Activated CD4-positive, alpha-beta T cell treated with anti-CD3 and anti-CD28 coated beads for 48 hours (primary cell): ENCODE measurements around the gene GAB1.

Experiments used
- DNase-seq: peaks from one replicate; pipeline ENCODE4 v3.0.0-alpha.2; 2020

The GAB1 gene

DNA sequence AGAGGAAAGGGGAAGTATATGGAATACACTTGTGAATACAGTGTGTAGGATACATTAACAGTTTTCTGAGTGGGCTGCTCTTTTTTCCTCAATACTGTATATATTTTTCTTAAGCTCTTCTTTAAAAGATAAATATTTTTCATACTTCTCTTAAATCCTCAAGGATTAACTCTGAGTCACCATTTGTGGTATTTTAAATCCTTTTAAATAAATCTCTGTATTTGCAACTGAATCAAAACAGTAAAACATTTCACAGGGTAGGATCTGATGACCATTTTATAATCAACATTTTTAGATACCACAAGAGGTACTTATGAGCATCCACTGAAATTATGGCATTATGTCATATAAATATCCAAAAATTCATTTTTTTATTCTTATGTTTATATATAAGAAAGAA lies 87.6 kb downstream of the GAB1 start:
- DNase-seq, result no peak

DNA sequence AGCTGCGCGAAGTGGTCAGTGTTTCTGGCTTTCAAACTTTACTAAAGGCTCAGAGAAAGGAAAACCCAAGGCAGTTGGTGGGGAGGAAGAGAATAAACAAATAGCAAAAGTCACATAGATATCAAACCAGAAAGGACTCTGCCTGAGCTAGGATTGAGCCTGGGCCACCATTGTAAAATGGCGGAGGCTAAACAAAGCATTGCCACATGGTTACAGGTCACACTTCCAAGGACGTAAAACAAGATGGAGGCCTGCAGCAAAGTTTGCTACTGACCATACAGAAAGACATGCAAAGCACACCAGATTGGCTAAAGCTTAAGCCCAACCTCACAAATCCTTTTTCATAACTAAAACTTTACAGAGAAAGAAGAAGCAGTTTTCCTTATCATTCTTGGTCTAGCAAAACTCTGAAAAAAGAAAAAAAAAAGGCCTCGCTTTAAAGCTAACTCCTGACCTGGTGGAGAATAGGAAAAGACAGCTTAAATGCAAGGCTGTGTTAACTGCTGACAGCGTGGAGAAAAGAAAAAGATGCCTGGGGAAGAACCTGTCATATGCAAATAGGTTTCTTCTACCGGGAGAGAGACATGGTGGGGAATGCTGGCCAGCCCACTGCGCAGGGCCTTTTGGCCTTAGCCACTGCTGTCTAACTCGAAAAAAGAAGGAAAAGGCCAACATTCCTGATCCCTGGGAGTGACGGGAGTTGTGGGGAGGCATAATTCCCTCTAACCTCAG lies 95.0 kb downstream of the GAB1 start:
- no peak for DNase-seq

DNA sequence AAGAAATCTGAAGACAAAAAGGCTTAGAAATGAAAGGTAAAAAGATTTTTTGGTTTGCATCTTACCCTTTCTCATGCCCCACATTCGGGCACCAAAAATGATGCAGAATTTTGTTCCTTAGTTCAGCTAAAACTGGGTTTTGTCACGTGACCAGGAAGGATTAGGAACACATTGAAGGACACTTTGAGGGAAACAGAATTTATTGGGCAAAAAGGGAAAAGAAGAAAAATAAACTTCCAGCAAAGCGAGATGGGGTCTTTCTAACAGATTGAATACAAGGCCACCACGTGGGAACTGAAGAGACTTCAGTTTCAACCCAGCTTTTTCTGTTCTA lies 95.5 kb downstream of the GAB1 start:
- DNase-seq, result no peak

DNA sequence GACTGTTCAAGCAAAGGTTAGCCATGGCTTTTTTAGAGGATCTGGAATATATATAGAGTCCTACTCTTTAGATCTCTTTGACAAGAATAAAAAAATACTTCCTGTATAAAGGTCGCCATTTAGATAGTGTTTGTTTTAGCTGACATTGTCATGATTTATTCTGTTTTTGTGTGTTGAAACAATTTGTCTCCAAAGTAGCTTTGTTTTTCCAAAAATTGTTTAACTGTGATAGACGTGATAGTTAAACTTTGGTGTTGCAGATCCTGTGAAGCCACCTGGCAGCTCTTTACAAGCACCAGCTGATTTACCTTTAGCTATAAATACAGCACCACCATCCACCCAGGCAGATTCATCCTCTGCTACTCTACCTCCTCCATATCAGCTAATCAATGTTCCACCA lies 96.6 kb downstream of the GAB1 start:
- no peak for DNase-seq

DNA sequence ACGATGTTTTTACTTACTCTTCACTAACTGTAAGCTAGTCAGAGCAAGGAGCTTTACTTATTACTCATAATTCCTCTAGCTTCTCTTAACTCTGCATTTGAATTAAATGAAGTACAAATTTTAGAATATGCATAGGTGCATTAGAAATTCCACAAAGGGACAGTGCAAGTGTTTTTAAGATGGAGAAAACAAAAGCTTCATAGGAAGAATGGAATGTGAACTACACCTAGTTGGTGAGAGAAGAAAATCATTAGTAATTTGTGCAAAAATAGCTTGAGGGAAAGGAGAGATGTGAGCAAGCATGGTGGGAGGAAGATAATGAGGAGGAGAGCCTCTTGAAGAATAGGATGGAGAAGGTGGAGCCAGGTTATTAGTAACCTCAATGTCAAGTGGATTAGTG lies 99.3 kb downstream of the GAB1 start:
- DNase-seq, result no peak

DNA sequence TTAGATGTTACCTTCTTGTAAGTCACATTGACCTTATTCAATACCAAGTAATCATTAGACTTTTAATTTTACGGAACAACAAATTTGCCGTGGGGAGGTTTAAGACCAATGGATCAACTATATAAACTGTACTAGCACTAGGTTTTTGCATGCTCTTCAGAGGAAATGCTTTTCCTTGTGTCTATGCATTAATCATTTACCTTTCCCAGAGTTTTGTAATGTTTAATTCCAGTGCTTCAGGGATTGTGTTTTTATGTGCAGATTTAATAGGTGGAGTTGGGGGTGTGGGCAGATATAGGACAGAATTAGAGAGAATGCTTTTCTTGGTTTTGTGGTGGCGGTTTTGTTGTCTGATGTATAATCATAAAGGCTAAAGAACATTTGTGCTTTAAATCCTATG lies 100.8 kb downstream of the GAB1 start:
- no peak for DNase-seq

DNA sequence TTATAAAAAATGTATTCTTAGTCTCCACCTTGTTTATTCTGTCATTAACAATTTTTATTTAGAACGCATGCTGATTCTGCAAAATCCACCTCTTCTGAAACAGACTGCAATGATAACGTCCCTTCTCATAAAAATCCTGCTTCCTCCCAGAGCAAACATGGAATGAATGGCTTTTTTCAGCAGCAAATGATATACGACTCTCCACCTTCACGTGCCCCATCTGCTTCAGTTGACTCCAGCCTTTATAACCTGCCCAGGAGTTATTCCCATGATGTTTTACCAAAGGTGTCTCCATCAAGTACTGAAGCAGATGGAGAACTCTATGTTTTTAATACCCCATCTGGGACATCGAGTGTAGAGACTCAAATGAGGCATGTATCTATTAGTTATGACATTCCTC lies 101.3 kb downstream of the GAB1 start:
- no peak for DNase-seq

DNA sequence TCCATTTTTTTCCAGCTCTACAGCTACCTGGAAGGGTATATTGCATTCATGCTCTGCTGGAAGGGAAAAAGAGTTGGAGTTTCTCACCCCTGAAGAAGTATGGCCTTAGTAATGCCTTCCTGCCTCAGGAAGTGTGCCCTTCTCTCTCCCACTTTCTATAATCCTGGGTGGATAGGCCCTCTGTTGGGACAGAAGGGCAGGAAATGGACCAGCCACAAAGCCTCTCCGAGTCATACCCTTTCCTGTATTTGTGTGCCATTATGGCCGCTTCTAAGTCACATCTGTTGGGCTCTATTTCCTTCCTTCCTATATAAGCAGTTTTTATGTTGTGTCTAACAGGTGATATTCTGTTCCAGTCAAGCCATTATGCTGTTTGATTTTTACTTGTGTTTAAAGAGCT lies 102.0 kb downstream of the GAB1 start:
- no peak for DNase-seq

DNA sequence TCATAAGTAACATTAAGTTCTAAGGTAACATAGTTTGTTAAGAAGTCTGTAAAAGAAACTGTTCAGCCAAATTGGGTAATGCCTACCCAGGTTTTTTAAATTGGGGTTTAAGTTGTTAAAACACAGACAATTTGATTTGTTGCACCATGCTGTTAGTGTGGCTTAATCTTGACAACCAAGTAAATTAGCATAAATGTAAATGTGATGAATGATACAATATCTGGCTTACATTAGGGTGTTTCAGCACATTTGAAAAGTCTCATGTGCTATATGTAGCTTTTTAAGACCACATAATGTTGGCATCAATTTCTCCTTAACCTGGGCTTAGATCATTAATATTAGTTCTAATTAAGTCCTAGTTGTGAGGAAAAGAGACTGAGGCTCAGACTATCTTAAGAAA lies 104.4 kb downstream of the GAB1 start:
- no peak for DNase-seq

DNA sequence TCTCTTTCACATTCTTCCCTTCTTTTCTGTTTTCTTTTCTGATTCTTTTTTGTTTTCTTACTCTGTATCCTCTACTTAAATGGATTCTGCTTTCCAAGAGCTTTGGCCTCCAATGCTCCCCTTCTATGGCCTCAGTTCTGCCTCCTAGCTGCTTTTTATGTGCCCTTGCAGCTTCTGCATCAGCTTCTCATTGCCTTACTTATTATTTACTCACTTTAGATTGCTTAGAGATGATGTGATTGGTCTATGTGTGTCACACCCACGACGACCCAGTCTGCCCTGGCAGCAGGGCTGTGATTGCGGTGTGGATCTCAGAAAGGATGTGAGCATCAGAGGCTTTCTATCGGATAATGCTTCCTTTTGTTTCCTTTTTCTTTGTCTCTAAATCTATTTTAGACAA lies 105.0 kb downstream of the GAB1 start:
- DNase-seq, result no peak

DNA sequence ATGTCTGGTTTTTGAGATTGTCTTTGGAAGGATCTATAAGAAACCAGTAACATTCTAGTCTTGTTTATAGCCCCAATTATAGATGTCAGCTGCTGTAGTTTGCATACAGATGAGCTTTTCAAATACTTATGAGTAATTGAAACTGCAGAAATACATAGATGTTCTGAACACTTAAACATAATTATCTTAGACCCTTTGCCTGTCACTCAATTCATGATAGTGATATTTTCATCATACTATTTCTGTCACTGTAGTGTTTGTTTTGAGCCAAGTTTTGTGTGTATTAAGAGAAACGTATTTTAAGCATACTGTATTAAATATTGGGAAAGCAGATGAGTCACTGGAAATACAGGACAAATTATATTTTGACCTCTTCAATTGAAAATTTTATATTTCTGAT lies 107.1 kb downstream of the GAB1 start:
- no peak for DNase-seq

DNA sequence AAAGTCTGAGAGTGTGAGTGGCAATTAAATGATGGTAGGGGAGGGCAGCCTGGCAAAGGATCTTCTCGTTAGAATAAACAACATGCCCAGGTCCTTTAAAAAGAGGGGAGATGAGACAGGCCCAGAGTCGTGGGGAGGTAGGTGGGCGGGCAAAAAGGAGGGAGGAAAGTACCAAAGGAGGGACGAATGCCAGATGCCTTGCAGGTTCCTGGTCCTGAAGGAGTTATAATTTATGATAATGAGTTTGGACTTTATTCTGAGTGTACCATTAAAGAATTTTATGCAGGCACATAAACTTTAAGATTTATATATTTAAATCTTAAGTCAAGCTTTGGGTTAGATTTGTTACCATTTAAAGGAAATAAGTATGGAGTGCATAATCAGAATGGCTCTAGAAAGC lies 114.5 kb downstream of the GAB1 start:
- no peak for DNase-seq

DNA sequence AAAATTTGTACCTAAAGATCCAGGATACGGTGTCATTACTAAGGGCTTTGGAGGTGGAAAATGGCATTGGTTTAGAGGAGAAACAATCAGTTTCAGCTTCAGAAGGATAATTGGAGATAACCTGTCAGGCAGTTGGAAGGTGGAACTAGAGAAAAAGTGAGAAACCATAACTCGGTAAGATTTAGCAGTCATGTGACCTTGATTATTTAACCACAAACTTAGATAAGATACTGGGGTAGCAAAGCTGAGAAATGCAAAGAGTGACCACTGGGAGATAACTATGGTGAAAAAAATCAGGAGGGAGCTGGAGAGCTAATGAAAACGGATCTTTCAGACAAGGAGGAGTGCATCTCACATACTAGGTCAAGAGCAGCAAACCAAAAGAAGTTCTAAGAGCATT lies 118.5 kb downstream of the GAB1 start:
- DNase-seq, result no peak

DNA sequence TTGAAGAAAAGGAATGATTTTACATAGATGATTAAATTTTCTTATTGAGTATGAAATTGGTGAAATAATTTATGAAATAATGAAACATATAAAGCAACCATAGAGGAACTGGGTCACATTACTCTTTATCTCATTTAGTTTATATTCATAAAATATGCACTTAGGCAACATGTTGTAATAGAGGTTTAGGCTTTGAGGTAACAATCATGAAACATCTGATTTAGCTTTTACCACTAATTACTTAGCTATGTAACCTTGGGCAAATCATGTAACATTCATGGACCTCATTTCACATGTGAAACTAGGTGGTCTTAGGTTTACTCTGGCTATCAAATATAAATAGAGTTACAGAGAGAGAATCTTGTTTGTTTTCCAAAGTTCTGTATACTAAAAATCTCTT lies 122.3 kb downstream of the GAB1 start:
- no peak for DNase-seq

DNA sequence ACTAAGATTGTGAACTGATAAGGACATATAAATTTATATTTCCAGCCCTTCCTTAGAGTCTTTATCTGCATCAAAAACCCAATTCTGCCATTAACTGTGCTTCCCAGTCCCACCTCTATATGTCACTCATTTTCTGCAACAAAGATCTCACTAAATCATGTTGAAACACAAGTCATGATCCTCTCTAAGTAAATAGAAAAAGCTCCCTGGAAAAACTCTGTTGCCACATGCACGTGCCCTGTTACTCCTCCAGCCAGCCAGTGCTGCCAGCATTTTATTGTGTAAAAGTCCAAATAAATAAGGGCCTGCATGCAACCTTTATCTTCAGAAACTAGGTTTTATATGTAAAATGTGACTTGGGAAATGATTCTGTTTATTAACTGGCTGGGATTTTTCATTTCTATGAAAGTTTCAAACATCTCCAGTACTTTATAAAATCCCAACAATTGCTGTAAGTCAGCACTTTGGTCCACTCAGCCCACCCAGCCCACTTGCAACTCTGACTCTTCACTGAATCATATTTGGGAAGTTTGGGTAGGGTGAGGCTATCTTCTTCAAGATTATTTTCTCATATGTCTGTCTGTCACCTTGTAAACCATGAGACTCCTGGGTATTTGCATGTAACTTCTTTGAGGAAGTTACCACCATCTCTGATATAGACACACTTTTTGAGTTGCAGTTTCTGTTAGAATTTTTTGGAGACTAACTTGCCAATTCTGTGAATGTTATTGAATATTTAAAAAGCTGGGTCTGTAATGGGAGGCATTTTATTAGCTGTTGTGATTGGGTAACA lies 136.9 kb downstream of the GAB1 start:
- DNase-seq, result no peak

DNA sequence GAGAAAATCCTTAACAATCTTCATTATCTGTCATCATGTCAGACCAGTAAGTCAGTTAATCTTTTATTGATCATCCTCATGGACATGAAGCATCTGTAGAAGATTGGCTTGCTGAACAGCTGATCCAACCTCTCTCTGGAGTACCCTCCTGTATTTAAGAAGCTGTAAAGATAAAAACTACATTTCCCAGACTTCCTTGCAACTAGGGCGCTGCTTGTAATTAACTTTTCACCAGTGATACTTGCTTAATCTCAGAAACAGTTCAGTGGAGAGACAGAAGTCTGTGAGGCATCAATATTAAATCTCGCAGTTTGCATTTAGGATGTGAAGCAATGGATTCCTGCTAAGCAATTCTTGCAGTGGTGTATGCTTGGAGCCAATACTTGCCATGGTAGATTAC lies 140.8 kb downstream of the GAB1 start:
- DNase-seq, result no peak

DNA sequence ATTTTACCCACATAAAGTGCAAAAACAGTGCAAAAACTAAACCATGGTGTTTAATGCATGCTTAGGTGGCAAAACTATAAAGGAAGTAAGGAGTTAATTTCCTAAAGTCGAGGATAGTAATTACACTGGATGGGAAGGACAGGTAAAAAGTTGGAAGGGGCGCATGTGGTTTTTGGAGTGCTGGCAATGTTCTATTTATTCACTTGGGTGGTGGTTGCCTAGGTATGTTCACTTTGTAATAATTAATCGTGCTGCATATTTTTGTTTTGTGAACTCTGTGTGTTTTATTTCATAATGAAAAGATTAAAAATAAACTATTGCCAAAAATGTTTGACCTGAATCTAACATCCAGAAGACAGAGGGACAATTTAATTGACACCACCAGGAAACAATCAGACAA lies 144.7 kb downstream of the GAB1 start:
- DNase-seq, result no peak

DNA sequence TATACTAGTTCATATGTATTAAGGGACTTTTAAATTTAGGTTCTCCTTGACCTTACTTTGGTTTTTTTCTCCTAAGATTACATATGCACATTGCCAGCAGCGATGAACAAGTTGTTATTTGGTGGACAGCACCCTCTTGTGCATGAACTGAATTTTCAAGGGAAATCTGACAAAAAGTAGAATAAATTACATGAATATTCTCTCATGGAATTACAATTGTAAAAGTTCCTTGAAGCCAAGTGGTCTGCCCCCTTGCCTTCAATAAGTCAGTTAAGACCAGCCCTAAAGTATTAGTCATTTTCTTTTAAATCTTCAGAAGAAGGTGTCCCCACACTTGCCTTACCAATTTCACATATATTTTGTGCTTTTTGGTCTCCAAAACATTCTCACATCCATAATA lies 146.2 kb downstream of the GAB1 start:
- no peak for DNase-seq

DNA sequence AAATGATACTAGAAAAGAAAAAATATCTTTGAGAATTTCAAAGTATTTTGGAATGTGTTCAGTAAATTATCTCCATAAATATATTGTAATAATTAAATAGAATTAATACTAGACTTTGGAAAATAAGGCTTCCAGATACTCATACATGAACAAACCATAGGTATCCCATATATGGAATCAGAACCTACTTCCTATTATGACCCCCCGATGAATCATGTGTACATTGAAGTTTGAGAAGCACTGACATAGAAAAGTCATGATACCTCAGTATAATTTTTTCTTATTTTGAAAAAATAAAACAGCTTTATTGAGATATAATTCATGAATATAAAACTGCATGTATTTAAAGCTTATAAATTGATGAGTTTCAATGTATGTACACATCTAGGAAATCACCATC lies 149.6 kb downstream of the GAB1 start:
- no peak for DNase-seq

DNA sequence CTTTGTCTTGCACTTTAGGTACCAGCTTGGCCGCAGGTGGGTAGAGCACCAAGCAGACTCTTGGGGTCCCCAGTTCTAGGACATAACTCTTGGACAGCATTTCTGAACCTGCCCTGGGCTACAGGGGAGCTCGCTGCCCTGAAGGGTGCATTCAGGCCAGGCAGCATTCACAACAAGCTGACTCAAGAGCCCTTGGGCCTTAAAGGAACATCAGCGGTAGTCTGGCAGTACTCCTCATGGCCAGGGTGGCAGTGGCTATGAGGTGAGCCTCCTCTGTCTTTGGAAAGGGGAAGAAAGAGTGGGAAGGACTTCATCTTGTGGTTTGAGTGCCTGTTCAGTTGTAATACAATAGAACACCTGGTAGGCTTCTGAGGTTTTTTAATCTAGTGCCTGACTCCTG lies 152.0 kb downstream of the GAB1 start:
- DNase-seq, result no peak

DNA sequence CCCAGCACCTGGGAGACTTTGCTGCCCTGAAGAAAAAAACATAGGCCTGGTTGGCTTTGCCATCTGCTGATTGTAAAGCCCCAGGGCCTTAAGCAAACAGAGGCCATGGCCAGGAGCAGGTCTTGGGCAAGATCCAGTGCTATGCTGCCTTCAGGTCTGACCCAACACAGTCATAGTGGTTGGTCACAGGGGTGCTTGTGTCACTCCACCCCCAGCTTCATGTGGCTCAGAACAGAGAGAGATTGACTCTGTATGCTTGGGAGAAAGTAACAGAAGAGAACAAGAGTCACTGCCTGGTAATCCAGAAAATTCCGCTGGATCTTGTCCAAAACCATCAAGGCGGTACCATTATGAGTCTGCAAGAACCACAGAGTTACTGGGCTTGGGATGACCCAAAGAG lies 152.4 kb downstream of the GAB1 start:
- no peak for DNase-seq

DNA sequence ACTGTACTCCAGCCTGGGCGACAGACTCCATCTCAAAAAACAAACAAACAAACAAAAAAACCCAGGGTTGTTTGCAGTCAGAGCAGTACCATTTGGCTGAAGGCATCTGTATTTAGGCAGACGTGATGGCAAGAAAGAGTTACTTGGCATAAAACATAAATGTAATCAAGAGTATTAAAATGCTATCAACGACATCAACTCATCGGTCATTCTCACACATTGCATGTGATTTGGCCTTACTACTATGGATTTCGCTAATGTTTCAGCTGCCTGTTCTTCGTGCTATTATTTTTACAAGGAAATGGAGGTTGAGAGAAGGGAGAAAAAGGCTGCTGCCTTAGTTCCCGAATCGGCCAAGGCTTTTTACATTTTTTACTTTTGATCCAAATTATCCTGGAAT lies 161.3 kb downstream of the GAB1 start:
- DNase-seq, result no peak

DNA sequence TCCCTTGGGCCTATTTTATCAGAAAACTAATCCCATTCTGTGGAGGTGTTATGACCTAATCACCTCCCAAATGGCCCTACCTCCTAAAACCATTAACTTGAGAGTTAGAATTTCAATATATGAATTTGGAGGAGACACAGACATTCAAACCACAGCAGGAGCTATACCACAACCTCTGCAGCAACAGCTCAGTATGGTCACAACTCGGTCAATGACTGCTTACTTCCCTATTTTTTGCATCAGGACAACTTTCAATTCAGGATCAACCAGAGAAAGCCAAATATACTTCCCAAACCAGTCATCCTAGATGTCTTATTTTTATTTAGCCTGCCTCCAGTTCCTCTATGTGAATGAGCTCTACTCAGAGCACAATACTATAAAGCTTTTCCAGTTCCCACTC lies 165.6 kb downstream of the GAB1 start:
- DNase-seq, result no peak

DNA sequence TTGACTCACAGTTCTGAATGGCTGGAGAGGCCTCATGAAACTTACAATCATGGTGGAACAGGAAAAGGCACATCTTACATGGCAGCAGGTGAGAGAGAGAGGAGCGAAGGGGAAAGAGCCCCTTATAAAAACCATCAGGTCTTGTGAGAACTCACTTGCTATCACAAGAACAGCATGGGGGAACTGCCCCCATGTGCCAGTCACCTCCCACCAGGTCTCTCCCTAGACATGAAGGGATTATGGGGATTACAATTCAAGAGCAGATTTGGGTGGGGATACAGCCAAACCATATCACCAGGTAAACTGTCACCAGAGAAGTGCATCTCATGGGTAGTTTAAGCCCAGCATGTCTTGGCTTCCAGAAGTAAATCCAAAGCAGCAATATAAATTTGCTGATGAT lies 169.4 kb downstream of the GAB1 start:
- DNase-seq, result no peak

DNA sequence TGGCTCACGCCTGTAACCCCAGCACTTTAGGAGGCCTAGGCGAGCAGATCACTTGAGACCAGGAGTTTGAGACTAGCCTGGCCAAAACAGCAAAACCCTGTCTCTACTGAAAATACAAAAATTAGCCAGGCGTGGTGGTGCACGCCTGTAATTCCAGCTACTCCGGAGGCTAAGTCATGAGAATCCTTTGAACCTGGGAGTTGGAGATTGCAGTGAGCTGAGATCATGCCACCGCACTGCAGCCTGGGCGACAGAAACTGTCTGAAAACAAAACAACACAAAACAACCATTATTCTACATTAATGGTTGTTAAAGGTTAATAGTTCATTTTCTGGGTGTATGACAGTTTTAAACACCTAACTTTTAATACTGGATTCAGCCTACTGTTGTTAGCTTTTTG lies 175.2 kb downstream of the GAB1 start:
- DNase-seq, result no peak
